C4-2B (cell line): ENCODE data around the gene KCNJ9.
"Not testable (repeated sequence)": the region's sequence is repeated elsewhere in the genome, so short reads cannot be mapped to it uniquely, and the experiment has no call there.

Experiments
- H3K27ac ChIP-seq: fragments of 450-650 bp; 2 replicates; pipeline ENCODE4 v1.5.1; 2017
- CTCF ChIP-seq: fragments of 450-650 bp; conservative IDR thresholded peaks from 2 replicates; pipeline ENCODE4 v1.5.1; 2017; ENCODE audit warnings: mild to moderate bottlenecking
- ZFX ChIP-seq: fragments of 450-650 bp; IDR thresholded peaks from 2 replicates; pipeline ENCODE4 v1.6.1; 2017

Gene KCNJ9

GRCh38 chr1:160047111-160047991 is 34.0 kb upstream of the KCNJ9 start:
- no peak overlapping the region for H3K27ac ChIP-seq
- TF ChIP-seq ZFX (no peak), CTCF (no peak)

GRCh38 chr1:160048335-160048734 is 33.0 kb upstream of the KCNJ9 start:
- no peak overlapping the region for H3K27ac ChIP-seq
- TF ChIP-seq CTCF (no peak), ZFX (no peak)

- H3K27ac ChIP-seq = no peak overlapping the region
- TF ChIP-seq ZFX (no peak), CTCF (no peak)
Observed at GRCh38 chr1:160049101-160049500, 32.2 kb upstream of the KCNJ9 start.

GRCh38 chr1:160050182-160050581 is 31.2 kb upstream of the KCNJ9 start:
- not testable (repeated sequence) for H3K27ac ChIP-seq

GRCh38 chr1:160050619-160051018 is 30.7 kb upstream of the KCNJ9 start:
- H3K27ac ChIP-seq = no peak overlapping the region
- TF ChIP-seq ZFX (no peak), CTCF (no peak)

- TF ChIP-seq ZFX (no peak), CTCF (no peak)
- no peak overlapping the region for H3K27ac ChIP-seq
Observed at GRCh38 chr1:160052936-160053335, 28.4 kb upstream of the KCNJ9 start.

GRCh38 chr1:160053548-160054365 is 27.6 kb upstream of the KCNJ9 start:
- TF ChIP-seq ZFX (no peak), CTCF (no peak)
- H3K27ac ChIP-seq = no peak overlapping the region
